GM12878 (cell line): ENCODE results near the gene NCMAP. TPM values are rescaled to one million over a fixed set of nuclear protein-coding genes. Genes with fewer than 3 reads are reported as not detected.

Experiments
- ATAC-seq: fragments of 200-7000 bp; cut with Tn5 transposase; 3 replicates; pipeline ENCODE4 v1.9.1; 2020; ENCODE audit warnings: mild to moderate bottlenecking, moderate library complexity
- BruUV-seq: library from RNA; stranded (reverse); fragments of 400-500 nt; replicated peaks from 2 replicates; lab custom pipeline; 2021; lab: Mats Ljungman, UMichigan
- CTCF ChIA-PET: fragments of 300-600 bp; sonication (Branson Sonifier 250); formaldehyde crosslinking; extraction: SDS; loops from one replicate; lab custom pipeline; 2021; ENCODE audit warnings: inconsistent platforms; lab: Yijun Ruan, JAX
- POLR2A ChIA-PET: fragments of 350-600 bp; formaldehyde crosslinking; extraction: SDS; loops from one replicate; lab custom pipeline; 2021; ENCODE audit warnings: inconsistent platforms; lab: Charles Lee
- RAD21 ChIA-PET: fragments of 300-600 bp; sonication (Branson Sonifier 250); formaldehyde crosslinking; loops from one replicate; lab custom pipeline; 2023; ENCODE audit warnings: antibody characterized with exemption; ENCODE audit not compliant: unreplicated experiment; lab: Charles Lee
- SMC1A ChIA-PET: fragments of 300-600 bp; sonication (Branson Sonifier 250); formaldehyde crosslinking; loops from one replicate; lab custom pipeline; 2023; ENCODE audit not compliant: unreplicated experiment, uncharacterized antibody; lab: Charles Lee
- DNase-seq: peaks from one replicate; pipeline ENCODE4 v3.0.0-alpha.2; 2011; ENCODE audit warnings: low read depth, low spot score
- FAIRE-seq: peaks from 3 replicates; lab custom pipeline; 2011; peaks lifted over from hg19 to GRCh38; lab: Jason Lieb, UNC
- H2AFZ ChIP-seq: 2 replicates; pipeline ENCODE4 v1.6.0; 2011; ENCODE audit warnings: low read depth, low read length, control low read depth; ENCODE audit not compliant: control insufficient read depth
- H3K27ac ChIP-seq: 2 replicates; pipeline ENCODE4 v1.5.1; 2011; ENCODE audit warnings: control low read depth; ENCODE audit not compliant: control insufficient read depth, insufficient read depth
- H3K27me3 ChIP-seq, 2 experiments: replicated peaks in 1 of 2; 2 replicates each; pipeline versions ENCODE4 v1.6.0 to v1.6.1; 2011; ENCODE audit warnings: low read length in 1 of 2; ENCODE audit not compliant: control insufficient read depth in 2 of 2, insufficient read depth in 2 of 2
- H3K36me3 ChIP-seq, 2 experiments: 2 replicates each; pipeline ENCODE4 v1.5.1; 2011; ENCODE audit warnings: low read length in 1 of 2; ENCODE audit not compliant: control insufficient read depth in 2 of 2, insufficient read depth in 2 of 2
- H3K4me1 ChIP-seq: 2 replicates; pipeline ENCODE4 v1.6.1; 2011; ENCODE audit warnings: mild to moderate bottlenecking, low read length, moderate library complexity, mixed read lengths; ENCODE audit not compliant: control insufficient read depth, insufficient read depth
- H3K4me2 ChIP-seq: 2 replicates; pipeline ENCODE4 v1.6.0; 2011; ENCODE audit warnings: control low read depth; ENCODE audit not compliant: control insufficient read depth, insufficient read depth
- H3K4me3 ChIP-seq: fragments of 200-600 bp; sonication (generic); 2 replicates; pipeline ENCODE4 v1.5.1; 2016
- H3K79me2 ChIP-seq: 2 replicates; pipeline ENCODE4 v1.6.0; 2011; ENCODE audit warnings: low read length; ENCODE audit not compliant: control insufficient read depth, insufficient read depth
- H3K9ac ChIP-seq: 2 replicates; pipeline ENCODE4 v1.8.0; 2011; ENCODE audit warnings: low read length, control low read depth, mixed read lengths; ENCODE audit not compliant: control insufficient read depth, insufficient read depth
- H3K9me3 ChIP-seq: replicated peaks from 3 replicates; pipeline ENCODE4 v1.5.1; 2011; ENCODE audit warnings: mild to moderate bottlenecking, low read length; ENCODE audit not compliant: control insufficient read depth, insufficient read depth
- H4K20me1 ChIP-seq: 2 replicates; pipeline ENCODE4 v1.6.0; 2011; ENCODE audit not compliant: control insufficient read depth, insufficient read depth
- BMI1 ChIP-seq: fragments of 450-650 bp; IDR thresholded peaks from 2 replicates; pipeline ENCODE4 v1.6.1; 2016; ENCODE audit warnings: mild to moderate bottlenecking, moderate library complexity, borderline replicate concordance
- HCFC1 ChIP-seq: fragments of 150-350 bp; IDR thresholded peaks from 2 replicates; pipeline ENCODE4 v1.6.1; 2014; ENCODE audit warnings: low read length
- JUND ChIP-seq: IDR thresholded peaks from 2 replicates; pipeline ENCODE4 v1.6.1; 2012; ENCODE audit warnings: low read depth, mild to moderate bottlenecking, low read length, improper control_type of control experiment, moderate library complexity
- PAX8 ChIP-seq: fragments of 450-650 bp; IDR thresholded peaks from 2 replicates; pipeline ENCODE4 v1.6.1; 2017; ENCODE audit warnings: mild to moderate bottlenecking, moderate library complexity
- TCF3 ChIP-seq: IDR thresholded peaks from 2 replicates; pipeline ENCODE4 v1.6.1; 2012; ENCODE audit warnings: low read depth, mild to moderate bottlenecking, low read length, borderline replicate concordance; ENCODE audit not compliant: insufficient read depth
- WGBS: methylation state at CpG from one replicate; pipeline ENCODE4 v1.1.6; 2016; ENCODE audit warnings: low lambda C conversion rate; ENCODE audit not compliant: insufficient replicate concordance, insufficient coverage; ENCODE audit errors: missing lambda C conversion rate; 5-methylcytosine and 5-hydroxymethylcytosine counted together
- in situ Hi-C: fragments of 300-500 bp; cut with MboI; formaldehyde crosslinking; loops from 9 replicates; pipeline ENCODE4 v1.14.3; 2018; ENCODE audit warnings: mixed read lengths
- intact Hi-C: fragments of 100-400 bp; cut with micrococcal nuclease; formaldehyde crosslinking; loops from one replicate; pipeline ENCODE4 v1.14.2; 2022; ENCODE audit not compliant: unreplicated experiment
- polyA plus RNA-seq, 11 experiments: library from polyadenylated mRNA; depleted of rRNA in 4 of 11; unstranded in 6 of 11; stranded (reverse) in 5 of 11; fragments of >200 nt; fragmentation: Nextera tagmentation in 4 of 11; fragmentation: Illumina TruSeq in 1 of 11; extraction: Ambion mirVana in 4 of 11; extraction: Trizol in 1 of 11; gene quantifications; 1 replicate in 1 of 11; 2 replicates in 10 of 11; pipeline versions ENCODE4 v1.2.1 to v1.2.3, GENCODE V29; 2011 to 2016; ENCODE audit warnings: inconsistent platforms in 2 of 11, missing spikeins in 2 of 11, low read depth in 1 of 11
- total RNA-seq, 4 experiments: library from RNA; depleted of rRNA in 3 of 4; stranded (reverse); fragments of >200 nt in 3 of 4; fragmentation: Illumina TruSeq in 1 of 4; extraction: Trizol in 1 of 4; gene quantifications; 2 replicates each; pipeline versions ENCODE4 v1.2.1 to v1.2.3, GENCODE V29; 2013 to 2021
- TF ChIP-seq, protein P1 (sequence below), 3 experiments: IDR thresholded peaks in 2 of 3; conservative IDR thresholded peaks in 1 of 3; 2 replicates each; pipeline ENCODE4 v1.5.1; 2011; ENCODE audit warnings: low read depth in 3 of 3, low read length in 3 of 3, mild to moderate bottlenecking in 3 of 3, control low read depth in 2 of 3, moderate library complexity in 2 of 3, inconsistent platforms in 1 of 3, mixed read lengths in 1 of 3; ENCODE audit not compliant: control insufficient read depth in 2 of 3, insufficient read depth in 1 of 3; ENCODE audit errors: extremely low read depth in 1 of 3
- TF ChIP-seq, protein P2 (sequence below): IDR thresholded peaks from 2 replicates; pipeline ENCODE4 v1.6.1; 2011; ENCODE audit warnings: low read depth, low read length, improper control_type of control experiment, borderline replicate concordance

Gene NCMAP
- total and polyA plus RNA-seq, 10 of the 15 experiments (the other 5 are each of a cell fraction or from before 2014, with no cell fraction given): not detected

DNA sequence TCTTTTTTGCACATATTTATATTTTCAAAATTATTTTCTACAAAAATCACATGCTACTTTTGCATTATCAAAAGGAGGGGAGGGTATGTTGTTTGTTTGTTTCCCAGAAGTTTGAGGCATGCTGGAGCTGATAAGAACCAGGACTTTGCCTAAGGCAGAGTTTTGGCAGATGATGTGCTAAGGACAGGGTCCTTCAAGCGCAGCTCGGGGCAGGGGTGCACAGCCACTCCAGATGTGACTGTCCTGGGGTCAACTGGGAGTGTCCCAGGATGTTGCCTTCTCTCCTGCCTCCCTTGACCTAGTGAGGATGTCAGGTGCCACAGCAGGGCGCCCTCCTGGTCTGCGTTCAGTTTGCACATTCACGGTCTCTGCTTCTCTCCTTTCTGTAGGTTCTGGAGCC lies 44.7 kb downstream of the NCMAP start (continued):
- TF ChIP-seq, protein P1, sequence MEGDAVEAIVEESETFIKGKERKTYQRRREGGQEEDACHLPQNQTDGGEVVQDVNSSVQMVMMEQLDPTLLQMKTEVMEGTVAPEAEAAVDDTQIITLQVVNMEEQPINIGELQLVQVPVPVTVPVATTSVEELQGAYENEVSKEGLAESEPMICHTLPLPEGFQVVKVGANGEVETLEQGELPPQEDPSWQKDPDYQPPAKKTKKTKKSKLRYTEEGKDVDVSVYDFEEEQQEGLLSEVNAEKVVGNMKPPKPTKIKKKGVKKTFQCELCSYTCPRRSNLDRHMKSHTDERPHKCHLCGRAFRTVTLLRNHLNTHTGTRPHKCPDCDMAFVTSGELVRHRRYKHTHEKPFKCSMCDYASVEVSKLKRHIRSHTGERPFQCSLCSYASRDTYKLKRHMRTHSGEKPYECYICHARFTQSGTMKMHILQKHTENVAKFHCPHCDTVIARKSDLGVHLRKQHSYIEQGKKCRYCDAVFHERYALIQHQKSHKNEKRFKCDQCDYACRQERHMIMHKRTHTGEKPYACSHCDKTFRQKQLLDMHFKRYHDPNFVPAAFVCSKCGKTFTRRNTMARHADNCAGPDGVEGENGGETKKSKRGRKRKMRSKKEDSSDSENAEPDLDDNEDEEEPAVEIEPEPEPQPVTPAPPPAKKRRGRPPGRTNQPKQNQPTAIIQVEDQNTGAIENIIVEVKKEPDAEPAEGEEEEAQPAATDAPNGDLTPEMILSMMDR (IDR thresholded peaks at IDR 0.05 in 2 of 3, conservative IDR thresholded peaks at IDR 0.05 in 1 of 3; ENCODE audit: control insufficient read depth in 2 of 3, extremely low read depth in 1 of 3, insufficient read depth in 1 of 3, low read depth in 3 of 3, low read length in 3 of 3): no peak
- TF ChIP-seq BMI1: no peak

DNA sequence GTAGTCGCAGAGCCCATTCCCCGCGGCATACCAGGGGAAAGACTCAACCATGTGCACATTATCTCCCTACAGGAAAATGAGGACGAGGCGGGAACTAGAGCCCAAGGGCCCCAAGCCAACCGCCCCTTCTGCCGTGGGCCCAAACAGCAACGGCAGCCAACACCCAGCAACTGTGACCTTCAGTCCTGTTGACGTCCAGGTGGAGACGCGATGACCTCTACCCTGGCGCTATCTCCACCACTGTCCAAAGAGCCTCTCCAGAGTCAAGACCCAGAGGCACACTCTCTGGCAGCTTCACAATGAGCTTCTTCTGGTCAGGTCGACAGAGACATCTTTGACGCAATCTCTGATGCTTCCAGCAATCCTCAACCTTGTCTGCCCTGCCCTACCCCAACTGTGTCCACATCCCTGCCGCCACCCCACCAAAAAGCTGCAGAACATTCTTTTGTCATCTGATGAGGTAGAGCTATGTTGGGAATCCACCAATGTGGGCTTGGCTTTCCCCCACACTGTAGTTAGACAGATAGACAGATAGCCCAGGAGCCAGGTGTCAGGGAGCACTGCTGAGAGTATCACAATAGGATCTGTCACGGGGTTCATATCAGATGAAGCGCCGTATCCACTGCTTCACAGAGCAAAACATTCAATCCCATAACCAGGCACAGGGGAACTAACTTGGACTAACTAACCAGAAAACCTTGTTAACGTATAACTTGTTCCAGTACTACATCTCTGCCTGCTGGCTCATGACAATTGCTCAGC lies 49.8 kb downstream of the NCMAP start:
- Histone ChIP-seq H3K4me3 (no peak overlapping the region), H3K36me3 (no peaks in the 10 kb centered on the region), H3K79me2 (no peaks in the 10 kb centered on the region)
- no peak for ATAC-seq
- TF ChIP-seq HCFC1 (no peak), TCF3 (no peak), JUND (no peak), PAX8 (no peak)
- TF ChIP-seq, protein P2, sequence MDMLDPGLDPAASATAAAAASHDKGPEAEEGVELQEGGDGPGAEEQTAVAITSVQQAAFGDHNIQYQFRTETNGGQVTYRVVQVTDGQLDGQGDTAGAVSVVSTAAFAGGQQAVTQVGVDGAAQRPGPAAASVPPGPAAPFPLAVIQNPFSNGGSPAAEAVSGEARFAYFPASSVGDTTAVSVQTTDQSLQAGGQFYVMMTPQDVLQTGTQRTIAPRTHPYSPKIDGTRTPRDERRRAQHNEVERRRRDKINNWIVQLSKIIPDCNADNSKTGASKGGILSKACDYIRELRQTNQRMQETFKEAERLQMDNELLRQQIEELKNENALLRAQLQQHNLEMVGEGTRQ: no peak
- TF ChIP-seq, all 136 proteins: peak for 0
- ChIA-PET RAD21 (no interaction called here), POLR2A (no interaction called here), CTCF (no interaction called here), SMC1A (interaction anchor here (1.0 kb wide), 1 partner anchor 212 kb away, joined by 3 read pairs; no protein-coding TSS in a partner anchor)
- DNase-seq: no peak
- Histone ChIP-seq H3K9me3 (no peaks in the 10 kb centered on the region; the same call in 2 of the 3 replicates), H4K20me1 (no peaks in the 10 kb centered on the region), H3K4me1 (no peaks in the 10 kb centered on the region), H3K27ac (no peak overlapping the region), H2AFZ (no peak overlapping the region), H3K27me3 (peaks cover 0 to 6% of the 10 kb centered on the region in 2 experiments; a peak in 2 of 4 replicates), H3K4me2 (no peak overlapping the region), H3K9ac (no peak overlapping the region)
- FAIRE-seq: no peak
- BruUV-seq: no TSS peak
- intact Hi-C loops: no loop called here
- in situ Hi-C loops: no loop called here
- WGBS: 72% methylated on average over 19 of the region's 19 CpGs
